Smooth muscle cell (in vitro differentiated cells): ENCODE data around the gene UPK3A. TPM values are rescaled to one million over a fixed set of nuclear protein-coding genes. Genes with fewer than 3 reads are reported as not detected.
"Not testable (repeated sequence)": the region's sequence is repeated elsewhere in the genome, so short reads cannot be mapped to it uniquely, and the experiment has no call there.

ENCODE experiments used
- DNase-seq: peaks from one replicate; lab custom pipeline; 2025; ENCODE audit not compliant: unreplicated experiment; lab: John Stamatoyannopoulos, UW
- H2AFZ ChIP-seq: fragments of 200-600 bp; sonication (generic); 2 replicates; pipeline ENCODE4 v1.6.0; 2016; ENCODE audit warnings: antibody characterized with exemption, low read depth, mild to moderate bottlenecking
- H3F3A ChIP-seq: fragments of 200-600 bp; sonication (generic); 2 replicates; pipeline ENCODE4 v1.6.0; 2017; ENCODE audit warnings: antibody characterized with exemption, low read depth
- H3K27ac ChIP-seq: fragments of 200-600 bp; sonication (generic); 2 replicates; pipeline ENCODE4 v1.5.1; 2016; ENCODE audit warnings: low read depth, mild to moderate bottlenecking
- H3K27me3 ChIP-seq: fragments of 200-600 bp; sonication (generic); 2 replicates; pipeline ENCODE4 v1.6.1; 2016; ENCODE audit warnings: low read depth, mild to moderate bottlenecking
- H3K36me3 ChIP-seq: fragments of 200-600 bp; sonication (generic); 2 replicates; pipeline ENCODE4 v1.5.1; 2016; ENCODE audit warnings: low read depth
- H3K4me1 ChIP-seq: fragments of 200-600 bp; sonication (generic); 2 replicates; pipeline ENCODE4 v1.5.1; 2016; ENCODE audit warnings: low read depth
- H3K4me2 ChIP-seq: fragments of 200-600 bp; sonication (generic); 2 replicates; pipeline ENCODE4 v1.6.0; 2016; ENCODE audit warnings: mild to moderate bottlenecking
- H3K4me3 ChIP-seq: fragments of 200-600 bp; sonication (generic); 2 replicates; pipeline ENCODE4 v1.5.1; 2016; ENCODE audit warnings: mild to moderate bottlenecking
- H3K79me2 ChIP-seq: fragments of 200-600 bp; sonication (generic); 2 replicates; pipeline ENCODE4 v1.6.0; 2016; ENCODE audit warnings: low read depth, mild to moderate bottlenecking
- H3K9ac ChIP-seq: fragments of 200-600 bp; sonication (generic); 2 replicates; pipeline ENCODE4 v1.6.0; 2016; ENCODE audit warnings: low read depth
- H3K9me3 ChIP-seq: fragments of 200-600 bp; sonication (generic); replicated peaks from 2 replicates; pipeline ENCODE4 v1.5.1; 2016; ENCODE audit warnings: low read depth
- H4K20me1 ChIP-seq: fragments of 200-600 bp; sonication (generic); 2 replicates; pipeline ENCODE4 v1.6.0; 2016; ENCODE audit warnings: low read depth
- WGBS: methylation state at CpG from one replicate; pipeline ENCODE4 v1.1.7; 2016; ENCODE audit warnings: low lambda C conversion rate; 5-methylcytosine and 5-hydroxymethylcytosine counted together
- polyA plus RNA-seq: library from polyadenylated mRNA; unstranded; fragments of >200 nt; fragmentation: Nextera tagmentation; extraction: Ambion mirVana; gene quantifications from 2 replicates; pipeline ENCODE4 v1.2.1, GENCODE V29; 2016
- total RNA-seq: library from RNA; depleted of rRNA; stranded (reverse); fragments of >200 nt; gene quantifications from 2 replicates; pipeline ENCODE4 v1.2.3, GENCODE V29; 2014
- TF ChIP-seq, protein P1 (sequence below): fragments of 200-600 bp; sonication (generic); IDR thresholded peaks from 2 replicates; pipeline ENCODE4 v1.5.1; 2017; ENCODE audit warnings: borderline replicate concordance, mild to moderate bottlenecking, antibody characterized with exemption; ENCODE audit not compliant: insufficient read depth, poor library complexity, severe bottlenecking

The UPK3A gene
- total and polyA plus RNA-seq, 2 experiments from 2014 or later: not detected

GRCh38 chr22:45322873-45323525, 38.2 kb downstream of the UPK3A start:
- Histone ChIP-seq H3K9ac (no peak overlapping the region), H4K20me1 (peaks cover 9% of the 10 kb centered on the region), H3K36me3 (no peaks in the 10 kb centered on the region), H3K27me3 (no peaks in the 10 kb centered on the region), H3K4me1 (peaks cover 19% of the 10 kb centered on the region), H3K4me2 (no peak overlapping the region), H3K9me3 (no peaks in the 10 kb centered on the region), H3K4me3 (no peak overlapping the region), H3K79me2 (peaks cover 55% of the 10 kb centered on the region), H3F3A (peaks cover 28% of the 10 kb centered on the region), H2AFZ (no peak overlapping the region), H3K27ac (no peak overlapping the region)
- TF ChIP-seq, protein P1, sequence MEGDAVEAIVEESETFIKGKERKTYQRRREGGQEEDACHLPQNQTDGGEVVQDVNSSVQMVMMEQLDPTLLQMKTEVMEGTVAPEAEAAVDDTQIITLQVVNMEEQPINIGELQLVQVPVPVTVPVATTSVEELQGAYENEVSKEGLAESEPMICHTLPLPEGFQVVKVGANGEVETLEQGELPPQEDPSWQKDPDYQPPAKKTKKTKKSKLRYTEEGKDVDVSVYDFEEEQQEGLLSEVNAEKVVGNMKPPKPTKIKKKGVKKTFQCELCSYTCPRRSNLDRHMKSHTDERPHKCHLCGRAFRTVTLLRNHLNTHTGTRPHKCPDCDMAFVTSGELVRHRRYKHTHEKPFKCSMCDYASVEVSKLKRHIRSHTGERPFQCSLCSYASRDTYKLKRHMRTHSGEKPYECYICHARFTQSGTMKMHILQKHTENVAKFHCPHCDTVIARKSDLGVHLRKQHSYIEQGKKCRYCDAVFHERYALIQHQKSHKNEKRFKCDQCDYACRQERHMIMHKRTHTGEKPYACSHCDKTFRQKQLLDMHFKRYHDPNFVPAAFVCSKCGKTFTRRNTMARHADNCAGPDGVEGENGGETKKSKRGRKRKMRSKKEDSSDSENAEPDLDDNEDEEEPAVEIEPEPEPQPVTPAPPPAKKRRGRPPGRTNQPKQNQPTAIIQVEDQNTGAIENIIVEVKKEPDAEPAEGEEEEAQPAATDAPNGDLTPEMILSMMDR: no peak
- 97% methylated on average over 24 of the region's 24 CpGs for WGBS
- no peak for DNase-seq

- H3K4me3 ChIP-seq: no peak overlapping the region
- H3F3A ChIP-seq: peaks cover 22% of the 10 kb centered on the region
- peaks cover 9% of the 10 kb centered on the region for H4K20me1 ChIP-seq
- H3K27me3 ChIP-seq: no peaks in the 10 kb centered on the region
- 98% methylated on average over 7 of the region's 7 CpGs for WGBS
- H2AFZ ChIP-seq: no peak overlapping the region
- H3K79me2 ChIP-seq: peaks cover 55% of the 10 kb centered on the region
- no peak overlapping the region for H3K4me2 ChIP-seq
- H3K36me3 ChIP-seq: no peaks in the 10 kb centered on the region
- H3K9ac ChIP-seq: no peak overlapping the region
- H3K9me3 ChIP-seq: no peaks in the 10 kb centered on the region
- TF ChIP-seq, protein P1: no peak
- peaks cover 14% of the 10 kb centered on the region for H3K4me1 ChIP-seq
- DNase-seq: no peak
- no peak overlapping the region for H3K27ac ChIP-seq
Measured at GRCh38 chr22:45323695-45324094, 38.9 kb downstream of the UPK3A start.

DNA sequence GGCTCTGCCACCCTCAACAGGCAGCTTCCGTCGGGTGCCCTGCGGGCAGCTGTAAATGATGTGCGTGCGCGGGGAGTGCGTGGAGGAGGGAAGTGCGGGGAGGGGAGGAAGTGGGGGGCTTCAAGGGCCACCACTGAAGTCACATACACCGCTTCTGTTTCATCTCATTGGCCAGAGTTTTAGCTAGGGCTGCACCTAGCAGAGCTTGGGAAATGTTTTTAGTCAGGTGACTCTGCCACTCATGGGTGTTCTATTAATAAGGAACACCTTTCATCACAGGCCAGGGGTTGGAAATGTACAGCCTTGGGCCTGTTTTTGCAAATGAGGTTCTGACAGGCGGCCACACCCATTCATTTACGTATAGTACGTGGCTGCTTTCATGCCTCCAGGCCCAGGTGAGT, 39.6 kb downstream of the UPK3A start:
- Histone ChIP-seq H3K4me3 (no peak overlapping the region), H2AFZ (no peak overlapping the region), H3K4me1 (peaks cover 8% of the 10 kb centered on the region), H4K20me1 (peaks cover 9% of the 10 kb centered on the region), H3K9ac (no peak overlapping the region), H3K27ac (no peak overlapping the region), H3K36me3 (no peaks in the 10 kb centered on the region), H3F3A (peaks cover 18% of the 10 kb centered on the region), H3K27me3 (no peaks in the 10 kb centered on the region), H3K4me2 (no peak overlapping the region), H3K9me3 (no peaks in the 10 kb centered on the region), H3K79me2 (peaks cover 55% of the 10 kb centered on the region)
- no peak for DNase-seq
- 97% methylated on average over 11 of the region's 12 CpGs for WGBS
- TF ChIP-seq, protein P1: no peak

GRCh38 chr22:45328261-45328660, 43.5 kb downstream of the UPK3A start:
- peaks cover 18% of the 10 kb centered on the region for H3K79me2 ChIP-seq

More at GRCh38 chr22:45328261-45328660, 43.5 kb downstream of the UPK3A start:
- not testable (repeated sequence) for H3K9ac ChIP-seq, H3K27ac ChIP-seq, H3K4me3 ChIP-seq, H3K4me1 ChIP-seq, H3K36me3 ChIP-seq, H4K20me1 ChIP-seq, DNase-seq, H3F3A ChIP-seq, H3K27me3 ChIP-seq, H2AFZ ChIP-seq, H3K9me3 ChIP-seq, H3K4me2 ChIP-seq
- WGBS: 99% methylated on average over 7 of the region's 8 CpGs
